ENCODE data around the gene TEX10.

The TEX10 gene

GRCh38 chr9:100372648-100373047 lies 19.9 kb upstream of the TEX10 start:
- Histone ChIP-seq H3K4me1 (ENCODE audit: control insufficient read depth, insufficient read depth, low read length, poor library complexity, severe bottlenecking) (no peaks in the 10 kb centered on the region), H3K9me3 (ENCODE audit: control insufficient read depth, low read length) (peaks cover 27% of the 10 kb centered on the region), H3K4me3 (ENCODE audit: extremely low read depth, insufficient read depth, low read length, poor library complexity, severe bottlenecking) (no peak overlapping the region), H3K36me3 (ENCODE audit: control insufficient read depth, insufficient read depth, low read length) (no peaks in the 10 kb centered on the region), H3K27ac (ENCODE audit: low read depth, low read length, severe bottlenecking) (no peak overlapping the region)
- WGBS, 2 experiments (ENCODE audit: insufficient coverage in 2 of 2): 100% methylated on average over 1 of the region's 3 CpGs; no CpG with 5 or more reads in 1 of the 2 experiments

DNA sequence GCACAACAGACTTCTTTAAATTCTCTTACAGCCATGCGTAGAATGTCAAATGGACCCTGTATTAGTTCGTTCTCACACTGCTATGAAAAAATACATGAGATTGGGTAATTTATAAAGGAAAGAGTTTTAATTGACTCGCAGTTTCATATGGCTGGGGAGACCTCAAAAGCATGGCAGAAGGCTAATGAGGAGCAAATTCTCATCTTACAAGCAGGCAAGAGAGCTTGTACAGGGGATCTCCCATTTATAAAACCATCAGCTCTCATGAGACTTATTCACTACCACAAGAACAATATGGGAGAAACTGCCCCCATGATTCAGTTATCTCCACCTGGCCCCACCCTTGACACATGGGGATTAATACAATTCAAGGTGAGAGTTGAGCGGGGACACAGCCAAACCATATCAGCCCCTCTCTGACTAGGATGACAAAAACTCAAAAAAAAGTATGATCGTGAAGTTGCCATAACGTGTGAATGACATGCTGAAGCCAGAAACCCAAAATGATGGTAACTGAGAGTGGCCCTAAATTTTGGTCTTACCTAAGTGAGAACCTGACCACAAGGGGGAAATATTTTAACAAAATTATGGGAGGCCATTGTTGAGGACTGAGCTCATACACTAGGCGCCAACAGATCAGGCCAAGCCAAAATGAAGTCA lies 17.5 kb upstream of the TEX10 start:
- H3K4me1 ChIP-seq (ENCODE audit: control insufficient read depth, insufficient read depth, low read length, poor library complexity, severe bottlenecking): no peaks in the 10 kb centered on the region
- H3K9me3 ChIP-seq (ENCODE audit: control insufficient read depth, low read length): peaks cover 19% of the 10 kb centered on the region
- WGBS, 2 experiments (ENCODE audit: insufficient coverage in 2 of 2): 93 to 97% methylated on average over 2 to 5 of the region's 7 CpGs
- no peak overlapping the region for H3K4me3 ChIP-seq (ENCODE audit: extremely low read depth, insufficient read depth, low read length, poor library complexity, severe bottlenecking)
- H3K36me3 ChIP-seq (ENCODE audit: control insufficient read depth, insufficient read depth, low read length): no peaks in the 10 kb centered on the region
- no peak overlapping the region for H3K27ac ChIP-seq (ENCODE audit: low read depth, low read length, severe bottlenecking)

GRCh38 chr9:100368672-100369071 lies 15.9 kb upstream of the TEX10 start:
- H3K9me3 ChIP-seq (ENCODE audit: control insufficient read depth, low read length): peaks cover 20% of the 10 kb centered on the region
- H3K36me3 ChIP-seq (ENCODE audit: control insufficient read depth, insufficient read depth, low read length): no peaks in the 10 kb centered on the region

GRCh38 chr9:100366121-100366520 lies 13.4 kb upstream of the TEX10 start:
- no peak overlapping the region for H3K27ac ChIP-seq (ENCODE audit: low read depth, low read length, severe bottlenecking)
- 74 to 97% methylated on average over 4 to 5 of the region's 5 CpGs for WGBS, 2 experiments (ENCODE audit: insufficient coverage in 2 of 2)
- H3K36me3 ChIP-seq (ENCODE audit: control insufficient read depth, insufficient read depth, low read length): no peaks in the 10 kb centered on the region
- peaks cover 19% of the 10 kb centered on the region for H3K9me3 ChIP-seq (ENCODE audit: control insufficient read depth, low read length)
- H3K4me3 ChIP-seq (ENCODE audit: extremely low read depth, insufficient read depth, low read length, poor library complexity, severe bottlenecking): no peak overlapping the region
- no peaks in the 10 kb centered on the region for H3K4me1 ChIP-seq (ENCODE audit: control insufficient read depth, insufficient read depth, low read length, poor library complexity, severe bottlenecking)

More at GRCh38 chr9:100368672-100369071, 15.9 kb upstream of the TEX10 start:
- 94 to 95% methylated on average over 5 to 9 of the region's 9 CpGs for WGBS, 2 experiments (ENCODE audit: insufficient coverage in 2 of 2)
- Histone ChIP-seq H3K27ac (ENCODE audit: low read depth, low read length, severe bottlenecking) (no peak overlapping the region), H3K4me1 (ENCODE audit: control insufficient read depth, insufficient read depth, low read length, poor library complexity, severe bottlenecking) (no peaks in the 10 kb centered on the region), H3K4me3 (ENCODE audit: extremely low read depth, insufficient read depth, low read length, poor library complexity, severe bottlenecking) (no peak overlapping the region)

DNA sequence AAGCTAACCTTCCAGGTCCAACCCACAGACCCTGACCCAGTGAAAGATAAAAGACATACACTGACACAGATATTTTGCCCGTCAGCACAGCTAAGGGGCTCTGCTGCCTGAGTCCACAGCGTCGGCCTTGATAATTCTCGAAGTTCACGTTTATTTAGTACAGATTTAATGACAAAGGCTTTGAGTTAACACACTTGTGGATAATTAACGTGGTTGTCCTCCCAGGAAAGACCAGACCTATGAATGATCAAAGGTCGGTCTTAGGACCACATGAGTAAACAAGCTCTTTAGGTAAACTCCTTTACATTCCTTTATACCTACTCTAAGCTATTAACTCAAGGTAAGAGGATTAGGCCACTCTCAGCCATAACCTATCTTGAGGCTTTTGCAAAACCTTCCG lies 11.3 kb upstream of the TEX10 start:
- WGBS, 2 experiments (ENCODE audit: insufficient coverage in 2 of 2): 91 to 93% methylated on average over 7 to 8 of the region's 8 CpGs
- no peak overlapping the region for H3K27ac ChIP-seq (ENCODE audit: low read depth, low read length, severe bottlenecking)

GRCh38 chr9:100359057-100359456 lies 6.3 kb upstream of the TEX10 start:
- H3K36me3 ChIP-seq (ENCODE audit: control insufficient read depth, insufficient read depth, low read length): no peaks in the 10 kb centered on the region
- no peak overlapping the region for H3K27ac ChIP-seq (ENCODE audit: low read depth, low read length, severe bottlenecking)
- peaks cover 10% of the 10 kb centered on the region for H3K9me3 ChIP-seq (ENCODE audit: control insufficient read depth, low read length)
- WGBS, 2 experiments (ENCODE audit: insufficient coverage in 2 of 2): 100% methylated on average over 1 of the region's 3 CpGs; no CpG with 5 or more reads in 1 of the 2 experiments
- H3K4me3 ChIP-seq (ENCODE audit: extremely low read depth, insufficient read depth, low read length, poor library complexity, severe bottlenecking): no peak overlapping the region
- H3K4me1 ChIP-seq (ENCODE audit: control insufficient read depth, insufficient read depth, low read length, poor library complexity, severe bottlenecking): no peaks in the 10 kb centered on the region

More for the DNA sequence above, 11.3 kb upstream of the TEX10 start:
- peaks cover 15% of the 10 kb centered on the region for H3K9me3 ChIP-seq (ENCODE audit: control insufficient read depth, low read length)
- no peaks in the 10 kb centered on the region for H3K36me3 ChIP-seq (ENCODE audit: control insufficient read depth, insufficient read depth, low read length)
- no peak overlapping the region for H3K4me3 ChIP-seq (ENCODE audit: extremely low read depth, insufficient read depth, low read length, poor library complexity, severe bottlenecking)
- no peaks in the 10 kb centered on the region for H3K4me1 ChIP-seq (ENCODE audit: control insufficient read depth, insufficient read depth, low read length, poor library complexity, severe bottlenecking)

GRCh38 chr9:100357501-100357900 lies 4.8 kb upstream of the TEX10 start:
- H3K36me3 ChIP-seq (ENCODE audit: control insufficient read depth, insufficient read depth, low read length): no peaks in the 10 kb centered on the region

GRCh38 chr9:100355561-100355960 lies 2.8 kb upstream of the TEX10 start:
- 100% methylated on average over 1 of the region's 2 CpGs for WGBS, 2 experiments (ENCODE audit: insufficient coverage in 2 of 2)
- Histone ChIP-seq H3K36me3 (ENCODE audit: control insufficient read depth, insufficient read depth, low read length) (no peaks in the 10 kb centered on the region), H3K9me3 (ENCODE audit: control insufficient read depth, low read length) (peaks cover 4% of the 10 kb centered on the region), H3K4me1 (ENCODE audit: control insufficient read depth, insufficient read depth, low read length, poor library complexity, severe bottlenecking) (peaks cover 3% of the 10 kb centered on the region), H3K4me3 (ENCODE audit: extremely low read depth, insufficient read depth, low read length, poor library complexity, severe bottlenecking) (no peak overlapping the region), H3K27ac (ENCODE audit: low read depth, low read length, severe bottlenecking) (no peak overlapping the region)

More at GRCh38 chr9:100357501-100357900, 4.8 kb upstream of the TEX10 start:
- Histone ChIP-seq H3K27ac (ENCODE audit: low read depth, low read length, severe bottlenecking) (no peak overlapping the region), H3K4me3 (ENCODE audit: extremely low read depth, insufficient read depth, low read length, poor library complexity, severe bottlenecking) (no peak overlapping the region), H3K4me1 (ENCODE audit: control insufficient read depth, insufficient read depth, low read length, poor library complexity, severe bottlenecking) (no peaks in the 10 kb centered on the region), H3K9me3 (ENCODE audit: control insufficient read depth, low read length) (peaks cover 4% of the 10 kb centered on the region)
- 80% methylated on average over 1 of the region's 1 CpG; no CpG with 5 or more reads in 1 of the 2 experiments for WGBS, 2 experiments (ENCODE audit: insufficient coverage in 2 of 2)

DNA sequence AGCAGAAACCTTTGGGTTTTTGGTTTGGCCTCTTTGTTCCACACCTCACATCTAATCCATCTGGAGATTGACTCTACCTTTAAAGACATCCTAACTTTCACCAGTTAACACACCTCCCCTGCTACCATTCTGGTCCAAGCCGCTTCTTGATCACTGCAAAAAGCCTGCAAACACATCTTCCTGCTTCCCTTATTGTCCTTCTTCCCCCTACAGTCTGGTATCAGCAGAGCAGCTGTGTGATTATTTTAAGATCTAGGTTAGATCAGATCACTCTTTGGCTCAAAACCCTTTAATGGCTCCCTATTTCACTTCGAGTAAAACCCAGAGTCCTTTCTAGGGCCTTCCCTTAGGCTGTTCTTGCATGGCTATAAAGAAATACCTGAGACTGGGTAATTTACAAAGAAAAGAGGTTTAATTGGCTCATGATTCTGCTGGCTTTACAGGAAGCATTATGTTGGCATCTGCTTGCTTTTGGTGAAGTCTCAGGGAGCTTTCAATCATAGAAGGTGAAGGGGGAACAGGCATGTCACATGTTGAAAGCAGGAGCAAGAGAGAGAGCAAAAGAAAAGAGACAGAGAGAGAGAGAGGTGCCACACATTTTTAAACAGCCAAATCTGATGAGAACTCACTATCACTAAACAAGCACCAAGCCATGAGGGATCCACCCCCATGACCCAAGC lies 1.5 kb upstream of the TEX10 start:
- H3K4me1 ChIP-seq (ENCODE audit: control insufficient read depth, insufficient read depth, low read length, poor library complexity, severe bottlenecking): peaks cover 8% of the 10 kb centered on the region
- H3K4me3 ChIP-seq (ENCODE audit: extremely low read depth, insufficient read depth, low read length, poor library complexity, severe bottlenecking): no peak overlapping the region
- peaks cover 4% of the 10 kb centered on the region for H3K9me3 ChIP-seq (ENCODE audit: control insufficient read depth, low read length)
- 80 to 100% methylated on average over 1 of the region's 2 CpGs for WGBS, 2 experiments (ENCODE audit: insufficient coverage in 2 of 2)
- H3K36me3 ChIP-seq (ENCODE audit: control insufficient read depth, insufficient read depth, low read length): no peaks in the 10 kb centered on the region
- no peak overlapping the region for H3K27ac ChIP-seq (ENCODE audit: low read depth, low read length, severe bottlenecking)

GRCh38 chr9:100352201-100352726 lies 478 bp downstream of the TEX10 start:
- H3K27ac ChIP-seq (ENCODE audit: low read depth, low read length, severe bottlenecking): peak overlapping the region; percentile 89
- peaks cover 8% of the 10 kb centered on the region for H3K4me1 ChIP-seq (ENCODE audit: control insufficient read depth, insufficient read depth, low read length, poor library complexity, severe bottlenecking)
- peak overlapping the region; percentile 95 for H3K4me3 ChIP-seq (ENCODE audit: extremely low read depth, insufficient read depth, low read length, poor library complexity, severe bottlenecking)
- peaks cover 4% of the 10 kb centered on the region for H3K9me3 ChIP-seq (ENCODE audit: control insufficient read depth, low read length)
- WGBS, 2 experiments (ENCODE audit: insufficient coverage in 2 of 2): 0 to 1% methylated on average over 34 to 36 of the region's 43 CpGs
- H3K36me3 ChIP-seq (ENCODE audit: control insufficient read depth, insufficient read depth, low read length): peaks cover 6% of the 10 kb centered on the region

DNA sequence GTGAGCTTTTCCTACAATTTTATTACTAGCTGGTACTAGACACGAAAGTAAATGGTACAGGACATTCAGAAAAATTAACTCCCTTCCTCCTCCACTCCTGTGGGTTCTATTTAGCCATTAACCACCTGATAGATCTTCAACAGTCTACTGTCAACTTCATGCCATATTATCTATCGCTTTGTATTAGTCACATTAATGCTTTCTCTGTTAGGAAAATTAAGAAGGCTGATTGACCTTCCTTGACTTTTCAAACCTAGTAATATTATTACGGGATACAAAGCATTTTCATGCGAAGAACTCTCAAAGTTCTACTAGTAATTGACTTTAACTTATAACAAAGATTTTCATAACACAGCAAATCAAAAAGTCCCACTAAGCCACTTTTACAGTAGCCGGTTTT lies 1.2 kb downstream of the TEX10 start:
- peak overlapping the region; percentile 95 for H3K4me3 ChIP-seq (ENCODE audit: extremely low read depth, insufficient read depth, low read length, poor library complexity, severe bottlenecking)
- peaks cover 13% of the 10 kb centered on the region for H3K36me3 ChIP-seq (ENCODE audit: control insufficient read depth, insufficient read depth, low read length)
- peaks cover 4% of the 10 kb centered on the region for H3K9me3 ChIP-seq (ENCODE audit: control insufficient read depth, low read length)
- WGBS, 2 experiments (ENCODE audit: insufficient coverage in 2 of 2): 24 to 45% methylated on average over 3 to 4 of the region's 5 CpGs
- no peak overlapping the region for H3K27ac ChIP-seq (ENCODE audit: low read depth, low read length, severe bottlenecking)
- peaks cover 8% of the 10 kb centered on the region for H3K4me1 ChIP-seq (ENCODE audit: control insufficient read depth, insufficient read depth, low read length, poor library complexity, severe bottlenecking)

Measured in mesodermal cell (in vitro differentiated cells).